Right renal cortex interstitium (tissue), 3 donors: ENCODE results near the gene PGA4. TPM values are rescaled to one million over a fixed set of nuclear protein-coding genes. Genes with fewer than 3 reads are reported as not detected.
A peak's percentile ranks its signal among the peaks of the same experiment; 100 is the strongest.
"Not testable (repeated sequence)": the region's sequence is repeated elsewhere in the genome, so short reads cannot be mapped to it uniquely, and the experiment has no call there.

ENCODE experiments used
- DNase-seq, 3 donors: peaks; one replicate each; pipeline ENCODE4 v3.0.0-alpha.2; 2013; ENCODE audit warnings: low read depth in 3 of 3, low spot score in 2 of 3
- polyA plus RNA-seq, 3 donors: library from polyadenylated mRNA; unstranded; fragments of 120-200 nt; gene quantifications; one replicate each; pipeline ENCODE4 v1.2.1, GENCODE V29; 2013; ENCODE audit not compliant: insufficient read length in 3 of 3

The PGA4 gene
- polyA plus RNA-seq, 3 donors, result 0.43 to 0.62 (median 0.54) TPM

GRCh38 chr11:61248071-61248470 lies 25.9 kb downstream of the PGA4 start:
- not testable (repeated sequence) for DNase-seq

GRCh38 chr11:61249201-61249600 lies 27.1 kb downstream of the PGA4 start:
- not testable (repeated sequence) for DNase-seq

GRCh38 chr11:61250796-61251765 lies 28.9 kb downstream of the PGA4 start:
- DNase-seq, result not testable (repeated sequence)

GRCh38 chr11:61252332-61252731 lies 30.2 kb downstream of the PGA4 start:
- DNase-seq, result not testable (repeated sequence)

- DNase-seq, result peak in 2 of 3 donors; percentile 5 to 8
These were observed 32.4 kb downstream of the PGA4 start for GRCh38 chr11:61254403-61255025.

GRCh38 chr11:61256710-61257482 lies 34.7 kb downstream of the PGA4 start:
- DNase-seq, result no peak

GRCh38 chr11:61258546-61258945 lies 36.4 kb downstream of the PGA4 start:
- no peak for DNase-seq

- no peak for DNase-seq
These were observed 37.2 kb downstream of the PGA4 start for GRCh38 chr11:61259363-61259762.

- DNase-seq, result no peak
These were observed 42.2 kb downstream of the PGA4 start for GRCh38 chr11:61264371-61264770.

- no peak for DNase-seq
These were observed 42.6 kb downstream of the PGA4 start for GRCh38 chr11:61264795-61265194.

GRCh38 chr11:61265357-61265756 lies 43.2 kb downstream of the PGA4 start:
- DNase-seq, result no peak

GRCh38 chr11:61266602-61267001 lies 44.5 kb downstream of the PGA4 start:
- no peak for DNase-seq

GRCh38 chr11:61267437-61267841 lies 45.3 kb downstream of the PGA4 start:
- no peak for DNase-seq

- DNase-seq, result no peak
These were observed 46.6 kb downstream of the PGA4 start for GRCh38 chr11:61268588-61269250.

GRCh38 chr11:61270354-61271076 lies 48.4 kb downstream of the PGA4 start:
- DNase-seq, result no peak

GRCh38 chr11:61272731-61273130 lies 50.6 kb downstream of the PGA4 start:
- no peak for DNase-seq

GRCh38 chr11:61273178-61274078 lies 51.3 kb downstream of the PGA4 start:
- DNase-seq, result no peak

- no peak for DNase-seq
These were observed 51.9 kb downstream of the PGA4 start for GRCh38 chr11:61274084-61274483.

- no peak for DNase-seq
These were observed 53.0 kb downstream of the PGA4 start for GRCh38 chr11:61275191-61275590.
